ENCODE results near the gene GIGYF2.

GRCh38 chr2:232875256-232876121, 178.4 kb downstream of the GIGYF2 start:
- TF ChIP-seq EZH2 (IDR thresholded peaks at IDR 0.05; ENCODE audit: borderline replicate concordance, low read length) (no peak), CTCF (conservative IDR thresholded peaks at IDR 0.05 in 1 of 2, IDR thresholded peaks at IDR 0.05 in 1 of 2; ENCODE audit: extremely low read depth in 1 of 2, insufficient read depth in 1 of 2, low read depth in 1 of 2, low read length in 2 of 2) (no peak)
